DMS 273 (cell line): ENCODE measurements around the gene TRA2B.

ENCODE experiments used
- DNase-seq: peaks from one replicate; lab custom pipeline; 2025; ENCODE audit not compliant: unreplicated experiment; lab: John Stamatoyannopoulos, UW

The TRA2B gene

DNA sequence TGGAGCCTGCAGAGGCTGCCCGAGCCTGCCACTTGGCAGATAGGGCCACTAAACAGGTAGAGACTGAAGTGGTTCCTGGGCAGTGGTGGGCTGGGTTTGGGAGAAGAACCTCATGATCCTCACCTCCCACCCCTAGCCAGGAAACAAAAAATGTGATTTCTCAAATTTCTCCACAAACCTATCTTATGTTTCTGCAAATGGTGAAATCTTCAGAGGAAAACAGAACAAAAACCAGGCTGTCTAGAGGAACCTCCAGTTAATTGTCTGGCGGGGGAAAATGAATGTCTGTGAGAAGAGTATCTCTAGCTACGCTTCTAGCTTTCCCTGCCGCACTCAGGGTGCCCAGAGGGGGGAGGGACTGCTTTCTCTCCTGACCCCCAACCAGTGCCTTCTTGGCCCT lies 55.9 kb downstream of the TRA2B start:
- DNase-seq, result no peak

DNA sequence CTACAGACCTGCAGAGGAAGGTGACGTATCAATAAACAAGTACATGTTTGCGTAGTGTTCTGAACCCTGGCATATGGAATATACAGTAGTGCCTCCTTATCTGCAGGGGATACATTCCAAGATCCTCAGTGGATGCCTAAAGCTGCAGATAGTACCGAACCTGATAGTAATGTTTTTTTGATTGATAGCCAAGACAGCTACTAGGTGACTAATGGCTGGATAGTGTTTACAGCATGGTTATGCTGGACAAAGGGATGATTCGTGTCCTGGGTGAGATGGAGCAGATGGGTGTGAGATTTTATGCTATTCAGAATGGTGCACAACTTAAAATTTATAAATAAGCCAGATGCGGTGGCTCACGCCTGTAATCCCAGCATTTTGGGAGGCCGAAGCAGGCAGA lies 57.2 kb downstream of the TRA2B start:
- DNase-seq, result no peak

DNA sequence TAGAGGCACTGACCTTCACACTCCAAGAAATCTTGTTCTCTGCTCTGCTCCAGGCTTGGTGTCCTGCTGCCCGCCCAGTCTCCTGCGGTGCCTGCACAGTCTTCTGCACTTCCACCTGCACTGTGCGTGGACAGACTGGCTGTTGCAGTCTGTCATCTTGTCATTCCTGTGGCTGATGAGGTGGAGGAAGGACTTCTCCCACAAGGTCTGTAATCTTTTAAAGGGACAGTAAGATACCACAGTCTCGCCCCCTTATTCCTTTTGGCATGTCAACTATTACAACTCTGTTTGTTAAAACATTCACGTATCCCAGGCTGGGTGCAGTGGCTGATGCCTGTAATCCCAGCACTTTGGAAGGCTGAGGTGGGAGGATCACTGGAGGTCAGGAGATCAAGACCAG lies 58.9 kb downstream of the TRA2B start:
- no peak for DNase-seq

DNA sequence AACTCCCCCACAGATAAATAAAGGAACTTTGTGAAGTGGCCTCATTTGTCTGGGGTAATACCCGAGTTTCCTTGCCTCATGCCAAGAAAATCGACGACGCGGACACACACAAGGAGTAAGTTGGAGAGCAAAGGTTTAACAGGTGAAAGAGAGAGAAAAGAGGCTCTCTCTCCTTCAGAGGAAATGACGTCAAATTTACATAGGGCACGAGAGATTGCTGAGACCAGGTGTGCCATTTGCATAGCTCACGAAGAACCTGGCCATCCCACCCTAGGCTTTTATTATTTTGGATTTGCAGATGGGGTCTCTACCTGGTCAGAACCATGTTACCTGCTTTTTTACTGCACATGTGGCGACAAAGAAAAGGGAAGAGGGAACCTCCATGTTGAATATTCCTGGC lies 63.7 kb downstream of the TRA2B start:
- DNase-seq, result no peak

DNA sequence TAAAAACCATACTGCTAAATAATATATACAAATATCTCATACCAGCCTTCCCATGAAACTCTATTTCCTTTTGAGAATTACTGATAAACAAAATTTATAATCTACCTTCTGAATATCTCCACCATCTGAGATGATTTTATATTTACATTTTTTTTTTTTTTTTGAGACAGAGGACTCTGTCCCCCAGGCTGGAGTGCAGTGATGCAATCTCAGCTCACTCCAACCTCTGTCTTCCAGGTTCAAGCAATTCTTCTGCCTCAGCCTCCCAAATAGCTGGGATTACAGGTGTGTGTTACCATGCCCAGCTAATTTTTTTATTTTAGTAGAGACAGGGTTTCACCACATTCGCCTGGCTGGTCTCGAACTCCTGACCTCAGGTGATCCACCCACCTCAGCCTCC lies 70.2 kb downstream of the TRA2B start:
- no peak for DNase-seq

DNA sequence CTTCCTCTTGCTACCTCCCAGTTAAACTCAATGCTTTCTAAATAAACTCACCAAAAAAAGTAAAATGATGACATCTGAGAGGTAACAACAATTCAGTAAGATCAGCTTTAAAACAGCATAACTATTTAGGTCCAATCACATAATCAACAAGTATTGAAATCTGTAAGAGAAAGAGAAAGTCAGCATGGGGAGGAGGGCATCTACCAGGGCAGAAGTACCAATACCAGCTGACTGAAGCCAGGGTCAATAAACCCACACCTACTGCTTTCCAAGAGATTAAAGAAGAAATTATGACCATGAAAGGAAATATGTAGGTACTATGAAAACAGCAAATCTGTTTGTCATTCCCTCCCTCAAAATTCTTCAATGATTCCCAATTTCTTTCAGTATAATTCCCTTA lies 70.8 kb downstream of the TRA2B start:
- DNase-seq, result no peak

DNA sequence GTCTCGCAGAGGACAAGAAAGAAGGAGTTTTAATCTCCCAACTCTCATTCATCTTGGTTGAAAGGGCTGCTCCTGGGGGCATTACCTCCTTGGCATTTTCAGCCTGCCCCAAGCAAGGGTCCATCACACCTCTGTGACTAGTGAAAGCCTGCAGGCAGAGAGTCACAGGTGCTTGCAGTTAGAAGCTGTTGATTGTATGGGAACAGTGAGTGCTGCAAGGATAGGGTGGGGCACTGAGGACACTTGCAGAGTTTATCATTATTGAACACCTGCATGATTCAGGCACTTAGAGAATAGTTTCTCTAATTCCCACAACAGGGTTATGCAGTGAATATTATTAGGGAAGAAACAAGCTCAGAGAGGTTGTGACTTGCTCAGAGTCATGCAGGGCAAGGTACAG lies 71.3 kb downstream of the TRA2B start:
- DNase-seq, result no peak
